ENCODE data around the gene TRIM14. TPM values are rescaled to one million over a fixed set of nuclear protein-coding genes. Genes with fewer than 3 reads are reported as not detected.
A peak's percentile ranks its signal among the peaks of the same experiment; 100 is the strongest.

The TRIM14 gene
- total RNA-seq, 6 experiments from 2014 or later, result 34.6 to 38.2 (median 36.0) TPM

DNA sequence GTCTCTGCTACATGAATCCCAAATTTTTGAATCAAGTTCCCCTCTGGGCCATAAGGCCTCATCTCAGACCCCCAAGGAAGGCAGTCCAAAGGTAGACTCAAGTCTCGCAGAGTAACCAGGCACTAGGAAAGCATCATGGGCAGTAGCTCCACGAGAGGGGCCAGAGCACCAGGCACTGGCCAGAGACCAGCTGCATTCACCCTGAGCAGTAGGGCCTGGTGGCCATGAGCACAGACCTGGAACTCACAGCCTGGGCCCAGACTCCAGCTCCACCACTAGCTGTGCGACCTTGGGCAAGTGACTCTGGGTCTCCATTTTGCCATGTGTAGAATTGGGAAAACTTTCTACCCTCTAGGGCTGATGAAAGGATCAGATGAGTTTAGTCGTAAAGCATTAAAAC is 34.0 kb downstream of the TRIM14 start:
- Mint-ChIP-seq H3K36me3 (ENCODE audit: low read depth) (peaks cover 40% of the 10 kb centered on the region), H3K9me3 (no peaks in the 10 kb centered on the region), H3K4me1 (ENCODE audit: low read depth) (peaks cover 39% of the 10 kb centered on the region), H3K4me3 (no peak overlapping the region), H3K27ac (no peak overlapping the region), H3K27me3 (ENCODE audit: insufficient read depth) (peaks cover 3% of the 10 kb centered on the region)
- DNase-seq, result no peak
- TF ChIP-seq, protein P1, sequence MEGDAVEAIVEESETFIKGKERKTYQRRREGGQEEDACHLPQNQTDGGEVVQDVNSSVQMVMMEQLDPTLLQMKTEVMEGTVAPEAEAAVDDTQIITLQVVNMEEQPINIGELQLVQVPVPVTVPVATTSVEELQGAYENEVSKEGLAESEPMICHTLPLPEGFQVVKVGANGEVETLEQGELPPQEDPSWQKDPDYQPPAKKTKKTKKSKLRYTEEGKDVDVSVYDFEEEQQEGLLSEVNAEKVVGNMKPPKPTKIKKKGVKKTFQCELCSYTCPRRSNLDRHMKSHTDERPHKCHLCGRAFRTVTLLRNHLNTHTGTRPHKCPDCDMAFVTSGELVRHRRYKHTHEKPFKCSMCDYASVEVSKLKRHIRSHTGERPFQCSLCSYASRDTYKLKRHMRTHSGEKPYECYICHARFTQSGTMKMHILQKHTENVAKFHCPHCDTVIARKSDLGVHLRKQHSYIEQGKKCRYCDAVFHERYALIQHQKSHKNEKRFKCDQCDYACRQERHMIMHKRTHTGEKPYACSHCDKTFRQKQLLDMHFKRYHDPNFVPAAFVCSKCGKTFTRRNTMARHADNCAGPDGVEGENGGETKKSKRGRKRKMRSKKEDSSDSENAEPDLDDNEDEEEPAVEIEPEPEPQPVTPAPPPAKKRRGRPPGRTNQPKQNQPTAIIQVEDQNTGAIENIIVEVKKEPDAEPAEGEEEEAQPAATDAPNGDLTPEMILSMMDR (IDR thresholded peaks at IDR 0.05), result no peak

DNA sequence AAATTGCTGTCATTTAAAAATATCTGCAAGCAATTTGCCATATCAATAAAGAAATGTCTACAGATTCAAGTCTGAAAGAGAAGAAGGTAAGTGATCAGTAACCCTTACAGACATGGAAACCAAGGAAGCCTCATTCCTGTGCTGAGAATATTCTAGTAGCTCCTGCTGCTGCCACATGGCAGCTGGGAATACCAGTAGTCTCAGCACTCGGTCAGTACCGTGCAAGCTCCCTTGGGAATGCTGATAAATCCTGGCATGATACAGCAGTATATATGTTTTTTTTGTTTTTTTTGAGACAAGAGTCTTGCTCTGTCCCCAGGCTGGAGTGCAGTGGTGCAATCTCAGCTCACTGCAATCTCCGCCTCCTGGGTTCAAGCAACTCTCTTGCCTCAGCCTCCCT is 34.6 kb downstream of the TRIM14 start:
- Mint-ChIP-seq H3K27ac (no peak overlapping the region), H3K27me3 (ENCODE audit: insufficient read depth) (peaks cover 3% of the 10 kb centered on the region), H3K9me3 (no peaks in the 10 kb centered on the region), H3K36me3 (ENCODE audit: low read depth) (peaks cover 40% of the 10 kb centered on the region), H3K4me3 (no peak overlapping the region), H3K4me1 (ENCODE audit: low read depth) (peaks cover 45% of the 10 kb centered on the region)
- TF ChIP-seq, protein P1 (IDR thresholded peaks at IDR 0.05), result no peak
- no peak for DNase-seq

DNA sequence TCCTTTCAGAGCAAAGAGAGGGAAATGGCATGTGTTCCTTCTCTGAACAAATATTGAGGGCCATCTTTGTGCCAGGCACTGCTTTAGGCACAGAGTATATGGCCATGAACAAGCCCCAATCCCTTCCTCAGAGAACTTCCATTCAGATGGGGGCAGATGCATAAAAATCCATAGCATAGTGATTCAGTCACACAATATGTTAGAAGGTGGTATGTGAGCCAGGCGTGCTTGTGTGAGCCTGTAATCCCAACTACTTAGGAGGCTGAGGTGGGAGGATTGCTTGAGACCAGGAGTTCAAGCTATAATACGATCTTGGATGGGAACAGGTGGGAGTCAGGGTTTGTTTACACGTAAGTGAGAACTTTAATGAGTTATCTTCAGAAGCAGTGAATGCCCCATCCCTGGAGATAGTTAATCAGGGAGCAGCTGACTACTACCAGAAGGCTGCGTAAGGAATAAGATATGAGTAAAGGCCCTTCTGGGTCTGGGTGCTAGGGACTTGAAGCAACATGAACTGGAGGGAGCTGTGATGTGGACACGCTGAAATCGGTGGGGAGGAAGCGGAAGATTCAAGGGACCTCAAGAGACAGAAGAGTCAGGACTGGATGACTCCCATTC is 35.3 kb downstream of the TRIM14 start:
- peaks cover 3% of the 10 kb centered on the region for H3K27me3 Mint-ChIP-seq (ENCODE audit: insufficient read depth)
- no peak overlapping the region for H3K4me3 Mint-ChIP-seq
- H3K9me3 Mint-ChIP-seq, result no peaks in the 10 kb centered on the region
- DNase-seq, result no peak
- TF ChIP-seq, protein P1 (IDR thresholded peaks at IDR 0.05), result no peak
- H3K27ac Mint-ChIP-seq, result peak overlapping the region; percentile 1; the same call in 1 of the 2 replicates
- H3K36me3 Mint-ChIP-seq (ENCODE audit: low read depth), result peaks cover 40% of the 10 kb centered on the region
- H3K4me1 Mint-ChIP-seq (ENCODE audit: low read depth), result peaks cover 45% of the 10 kb centered on the region

DNA sequence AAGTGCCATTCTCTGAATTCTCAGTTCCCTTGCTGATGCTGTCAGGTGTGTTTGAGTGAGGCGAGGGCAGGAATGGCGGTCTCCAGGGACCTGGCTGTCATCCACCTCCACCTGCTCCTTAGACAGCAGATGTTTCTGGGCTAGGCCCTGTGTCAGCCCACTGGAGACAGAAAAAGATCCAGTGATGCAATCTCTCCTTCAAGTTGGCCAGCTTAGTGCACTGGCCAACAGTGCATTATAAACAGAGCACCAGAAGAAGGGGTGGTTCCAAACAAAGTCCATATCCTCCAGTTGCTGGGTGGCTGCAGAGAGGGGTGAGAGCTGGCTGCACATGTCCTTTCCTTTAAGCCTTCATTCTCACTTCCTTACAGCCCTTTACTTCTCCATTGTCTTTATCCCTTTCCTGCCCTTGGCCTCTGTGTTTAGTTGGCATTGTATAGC is 35.9 kb downstream of the TRIM14 start:
- Mint-ChIP-seq H3K4me1 (ENCODE audit: low read depth) (peaks cover 45% of the 10 kb centered on the region), H3K27me3 (ENCODE audit: insufficient read depth) (peaks cover 3% of the 10 kb centered on the region), H3K27ac (no peak overlapping the region; the same call in none of the 2 replicates), H3K9me3 (no peaks in the 10 kb centered on the region), H3K36me3 (ENCODE audit: low read depth) (peaks cover 43% of the 10 kb centered on the region), H3K4me3 (no peak overlapping the region)
- DNase-seq, result no peak
- TF ChIP-seq, protein P1 (IDR thresholded peaks at IDR 0.05), result no peak

- TF ChIP-seq, protein P1 (IDR thresholded peaks at IDR 0.05), result no peak
- DNase-seq, result peak; percentile 51
- Mint-ChIP-seq H3K27me3 (ENCODE audit: insufficient read depth) (peaks cover 2% of the 10 kb centered on the region; the same call in 1 of the 2 replicates), H3K9me3 (no peaks in the 10 kb centered on the region), H3K4me3 (0 out of 2 replicates have a peak overlapping the region, but pooled peaks have one; percentile 15), H3K27ac (peak overlapping the region; percentile 75), H3K4me1 (ENCODE audit: low read depth) (peaks cover 45% of the 10 kb centered on the region), H3K36me3 (ENCODE audit: low read depth) (peaks cover 44% of the 10 kb centered on the region)
Measured at GRCh38 chr9:98081477-98082219, 37.4 kb downstream of the TRIM14 start.

All from HFFc6 (cell line).